ENCODE results near the gene SLC7A6.

DNA sequence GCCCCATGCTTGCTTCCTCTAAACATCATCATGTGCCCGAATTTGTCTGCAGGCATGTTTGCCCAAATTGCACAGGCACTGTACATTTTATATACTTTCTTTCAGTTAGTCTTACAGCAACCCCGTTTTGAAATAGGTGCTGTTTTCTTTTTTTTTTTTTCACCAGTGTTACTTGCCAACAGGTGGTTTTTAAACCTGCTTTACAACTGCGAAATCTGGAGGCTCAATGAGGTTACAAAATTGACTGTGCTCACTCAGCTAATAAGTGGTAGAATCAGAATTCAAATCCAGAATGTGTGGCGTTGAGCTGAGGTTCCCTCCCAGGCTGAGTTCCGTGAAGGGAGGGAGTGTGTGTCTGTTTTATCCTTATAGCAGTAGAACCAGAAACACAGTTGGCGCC is 13.4 kb upstream of the SLC7A6 start:
- TF ChIP-seq POLR2A (IDR thresholded peaks at IDR 0.05) (no peak), CTCF (IDR thresholded peaks at IDR 0.05) (no peak)

All from right lobe of liver (tissue), 4 donors.